Panc1 (cell line): Measurements from ENCODE around the gene SKI.

ENCODE experiments used
- CTCF ChIP-seq: fragments of 450-650 bp; IDR thresholded peaks from 2 replicates; pipeline ENCODE4 v1.5.1; 2017; ENCODE audit warnings: mild to moderate bottlenecking
- REST ChIP-seq, 2 experiments: IDR thresholded peaks; 2 replicates each; pipeline ENCODE4 v1.6.1; 2011 to 2012; ENCODE audit warnings: low read depth in 2 of 2, control low read depth in 1 of 2, low read length in 1 of 2, mild to moderate bottlenecking in 1 of 2, moderate library complexity in 1 of 2; ENCODE audit not compliant: insufficient read depth in 1 of 2
- SIN3A ChIP-seq: IDR thresholded peaks from 2 replicates; pipeline ENCODE4 v1.6.1; 2012; ENCODE audit warnings: low read depth, mild to moderate bottlenecking, low read length, moderate library complexity, borderline replicate concordance; ENCODE audit not compliant: insufficient read depth

- TF ChIP-seq REST (IDR thresholded peaks at IDR 0.05; ENCODE audit: insufficient read depth in 1 of 2, low read depth in 2 of 2, low read length in 1 of 2) (no peak), SIN3A (no peak), CTCF (no peak)
These were observed 119.8 kb downstream of the SKI start for GRCh38 chr1:2347896-2348295.
